Nephron (organoid): ENCODE results near the gene PPP1R16B.

Experiments
- H3K27ac Mint-ChIP-seq, 3 experiments: 2 replicates each; pipeline ENCODE4 v1.8.0; 2020; ENCODE audit warnings: mixed read lengths in 3 of 3, mild to moderate bottlenecking in 2 of 3, moderate library complexity in 1 of 3
- H3K27me3 Mint-ChIP-seq: 2 replicates; pipeline ENCODE4 v1.8.0; 2021; ENCODE audit warnings: low read depth, mild to moderate bottlenecking, moderate library complexity, mixed read lengths
- H3K36me3 Mint-ChIP-seq: 2 replicates; pipeline ENCODE4 v1.8.0; 2020; ENCODE audit warnings: low read depth, mixed read lengths
- H3K4me1 Mint-ChIP-seq: 2 replicates; pipeline ENCODE4 v1.8.0; 2020; ENCODE audit warnings: mixed read lengths
- H3K4me3 Mint-ChIP-seq, 3 experiments: 2 replicates each; pipeline ENCODE4 v1.8.0; 2020; ENCODE audit warnings: mild to moderate bottlenecking in 3 of 3, mixed read lengths in 3 of 3, moderate library complexity in 2 of 3
- H3K9me3 Mint-ChIP-seq: 2 replicates; pipeline ENCODE4 v1.8.0; 2020; ENCODE audit warnings: mixed read lengths
- CTCF ChIP-seq, 3 experiments: fragments of 200-600 bp; sonication (generic); IDR thresholded peaks; one replicate each; pipeline ENCODE4 v1.5.0; 2021; ENCODE audit warnings: antibody characterized with exemption in 3 of 3; ENCODE audit not compliant: unreplicated experiment in 3 of 3

PPP1R16B gene

GRCh38 chr20:38969708-38970107, 164.2 kb downstream of the PPP1R16B start:
- Mint-ChIP-seq H3K4me3 (no peak overlapping the region), H3K4me1 (no peaks in the 10 kb centered on the region), H3K27me3 (no peaks in the 10 kb centered on the region), H3K36me3 (peaks cover 34% of the 10 kb centered on the region), H3K27ac (no peak overlapping the region), H3K9me3 (no peaks in the 10 kb centered on the region)
- no peak for TF ChIP-seq CTCF (IDR thresholded peaks at IDR 0.05; ENCODE audit: unreplicated experiment in 3 of 3)

GRCh38 chr20:38970302-38970701, 164.8 kb downstream of the PPP1R16B start:
- Mint-ChIP-seq H3K4me3 (no peak overlapping the region), H3K4me1 (no peaks in the 10 kb centered on the region), H3K9me3 (no peaks in the 10 kb centered on the region), H3K36me3 (peaks cover 34% of the 10 kb centered on the region), H3K27ac (no peak overlapping the region), H3K27me3 (no peaks in the 10 kb centered on the region)
- no peak for TF ChIP-seq CTCF (IDR thresholded peaks at IDR 0.05; ENCODE audit: unreplicated experiment in 3 of 3)
